ENCODE results near the gene SPDEF. TPM values are rescaled to one million over a fixed set of nuclear protein-coding genes. Genes with fewer than 3 reads are reported as not detected.

SPDEF gene
- total and polyA plus RNA-seq, 8 donors, result 0.93 to 6.0 (median 1.8) TPM

DNA sequence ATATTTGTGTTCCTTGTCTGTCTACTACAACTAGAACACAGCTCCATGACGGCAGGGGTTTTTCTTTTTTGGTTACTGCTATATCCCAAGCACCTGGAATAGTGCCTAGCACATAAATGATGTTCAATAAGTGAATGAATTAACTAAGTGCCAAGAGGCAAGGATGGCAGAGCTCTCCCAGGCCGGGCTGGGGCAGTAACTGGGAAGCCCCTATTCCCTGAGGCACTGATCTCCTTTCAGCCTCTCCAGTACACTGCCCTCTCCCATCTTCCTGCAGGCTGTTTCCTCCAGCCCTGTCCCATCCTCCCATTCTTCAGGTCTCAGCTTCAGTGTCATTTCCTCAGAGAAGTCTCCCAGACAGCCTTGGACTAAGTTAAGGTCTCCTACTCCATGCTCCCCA is 29.0 kb upstream of the SPDEF start:
- no peaks in the 10 kb centered on the region for H3K4me1 ChIP-seq
- H3K36me3 ChIP-seq, result peaks cover 0 to 31% of the 10 kb centered on the region in 2 donors
- no peaks in the 10 kb centered on the region for H3K27me3 ChIP-seq
- DNase-seq, result no peak
- intact Hi-C loops (cut with DNase I), result no loop called here
- no peak for TF ChIP-seq CTCF (IDR thresholded peaks at IDR 0.05)
- H3K9me3 ChIP-seq, result no peaks in the 10 kb centered on the region
- no peak for ATAC-seq
- H3K27ac ChIP-seq, result no peak overlapping the region
- no peak overlapping the region for H3K4me3 ChIP-seq

GRCh38 chr6:34584694-34585093 is 28.6 kb upstream of the SPDEF start:
- no peak for DNase-seq
- TF ChIP-seq CTCF (IDR thresholded peaks at IDR 0.05), result no peak

DNA sequence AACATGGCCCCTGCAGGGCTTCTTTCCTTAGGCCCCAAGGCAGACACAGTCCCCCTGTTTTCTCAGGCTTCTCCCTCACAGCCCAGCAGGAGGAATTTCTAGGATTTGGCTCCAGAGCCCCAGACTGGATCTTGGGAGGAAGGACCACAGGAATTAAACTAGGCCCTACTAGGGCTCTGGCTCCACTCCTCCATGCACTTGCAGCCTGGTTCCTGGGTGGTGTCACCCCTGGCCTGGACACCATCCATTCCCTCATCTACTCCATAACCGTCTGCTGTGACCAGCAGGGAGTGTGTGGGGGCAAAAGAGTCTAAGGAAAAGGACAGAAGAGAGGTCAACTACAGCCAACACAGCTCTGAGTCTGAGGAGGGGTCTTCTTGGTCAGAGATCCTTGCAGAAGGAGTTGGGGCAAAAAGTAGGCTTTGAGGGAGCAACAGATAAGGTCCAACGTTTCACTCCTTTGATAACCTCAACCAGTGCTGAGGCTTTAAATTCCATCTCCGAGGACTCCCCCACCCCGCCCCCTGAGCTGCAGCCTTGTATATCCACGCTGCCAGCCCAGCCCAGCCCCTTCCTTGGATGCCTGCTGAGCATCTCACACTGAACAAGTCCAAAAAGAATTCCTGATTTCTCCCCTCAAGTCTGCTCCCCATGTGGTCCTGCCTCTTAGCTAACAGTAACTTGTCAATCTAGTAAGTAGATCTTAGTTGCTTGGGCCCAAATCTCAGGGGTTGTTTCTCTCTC is 27.9 kb upstream of the SPDEF start:
- peaks cover 0 to 20% of the 10 kb centered on the region in 2 donors for H3K36me3 ChIP-seq
- H3K27ac ChIP-seq, result no peak overlapping the region
- ATAC-seq (no peak), DNase-seq (no peak)
- no peak overlapping the region for H3K4me3 ChIP-seq
- H3K9me3 ChIP-seq, result no peaks in the 10 kb centered on the region
- TF ChIP-seq CTCF (IDR thresholded peaks at IDR 0.05), result no peak
- H3K4me1 ChIP-seq, result no peaks in the 10 kb centered on the region
- intact Hi-C loops (cut with DNase I), result no loop called here
- H3K27me3 ChIP-seq, result no peaks in the 10 kb centered on the region

More at GRCh38 chr6:34584694-34585093, 28.6 kb upstream of the SPDEF start:
- no peaks in the 10 kb centered on the region for H3K9me3 ChIP-seq
- intact Hi-C loops (cut with DNase I), result no loop called here
- ATAC-seq, result no peak
- no peak overlapping the region for H3K27ac ChIP-seq
- no peak overlapping the region for H3K4me3 ChIP-seq
- H3K36me3 ChIP-seq, result peaks cover 0 to 26% of the 10 kb centered on the region in 2 donors
- no peaks in the 10 kb centered on the region for H3K4me1 ChIP-seq
- H3K27me3 ChIP-seq, result no peaks in the 10 kb centered on the region

DNA sequence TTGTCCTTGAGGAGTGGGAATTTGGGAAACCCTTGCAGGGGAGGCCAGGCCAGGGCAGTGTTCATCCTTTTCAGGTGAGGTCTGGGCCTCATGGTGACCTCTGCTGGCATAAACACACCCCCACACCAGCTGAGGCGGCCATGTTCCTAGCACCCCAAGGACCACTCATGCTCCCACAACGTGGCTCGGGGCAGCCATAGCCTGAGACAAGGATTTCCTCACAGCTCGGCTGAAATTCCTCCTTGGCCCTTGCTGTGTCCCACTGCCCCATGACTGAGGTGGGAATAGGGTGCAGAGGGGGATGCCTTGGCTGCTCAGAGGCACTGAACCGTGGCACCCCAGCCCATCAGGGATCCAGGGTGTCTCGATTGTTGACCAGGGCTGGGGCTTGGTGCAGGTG is 27.3 kb upstream of the SPDEF start:
- no peak for ATAC-seq

DNA sequence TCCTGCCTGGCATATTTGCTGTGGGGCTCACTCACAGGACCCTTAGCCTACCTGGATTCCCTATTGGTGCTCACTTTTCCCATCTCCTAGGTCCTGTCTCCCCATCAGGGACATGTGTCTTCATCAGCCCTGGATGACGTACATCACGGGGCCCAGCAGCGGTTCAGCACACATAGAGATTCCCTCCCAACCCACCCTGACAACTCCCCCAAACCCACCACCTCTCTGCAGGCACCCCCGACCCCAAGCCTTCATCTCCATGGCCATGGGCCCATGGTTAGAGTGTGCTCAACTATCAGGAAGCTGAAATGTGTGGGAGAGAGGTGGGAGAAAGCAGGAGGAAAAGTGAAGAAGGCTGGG is 25.4 kb upstream of the SPDEF start:
- no peaks in the 10 kb centered on the region for H3K9me3 ChIP-seq
- ATAC-seq (no peak), DNase-seq (no peak)
- TF ChIP-seq CTCF (IDR thresholded peaks at IDR 0.05), result no peak
- no peaks in the 10 kb centered on the region for H3K4me1 ChIP-seq
- H3K36me3 ChIP-seq, result peaks cover 0 to under 1% of the 10 kb centered on the region in 2 donors
- intact Hi-C loops (cut with DNase I), result no loop called here
- no peak overlapping the region for H3K27ac ChIP-seq
- no peaks in the 10 kb centered on the region for H3K27me3 ChIP-seq
- no peak overlapping the region for H3K4me3 ChIP-seq

More for the DNA sequence above, 27.3 kb upstream of the SPDEF start:
- Histone ChIP-seq H3K4me3 (no peak overlapping the region), H3K9me3 (no peaks in the 10 kb centered on the region), H3K27ac (no peak overlapping the region), H3K4me1 (no peaks in the 10 kb centered on the region), H3K36me3 (peaks cover 0 to 14% of the 10 kb centered on the region in 2 donors), H3K27me3 (no peaks in the 10 kb centered on the region)
- intact Hi-C loops (cut with DNase I), result no loop called here
- TF ChIP-seq CTCF (IDR thresholded peaks at IDR 0.05), result no peak
- no peak for DNase-seq
